Trophoblast cell (in vitro differentiated cells and primary cell): ENCODE data around the gene SEMA4G.

Experiments
- DNase-seq, 2 donors: peaks; one replicate each; pipeline ENCODE4 v3.0.0-alpha.2; 2016
- H2AFZ ChIP-seq: 2 replicates; pipeline ENCODE4 v1.6.1; 2013; ENCODE audit warnings: low read length, moderate library complexity, mild to moderate bottlenecking; ENCODE audit not compliant: insufficient read depth, poor library complexity
- H2AK5ac ChIP-seq: 2 replicates; pipeline ENCODE4 v1.6.1; 2013; ENCODE audit warnings: mild to moderate bottlenecking, low read length
- H2BK120ac ChIP-seq: 2 replicates; pipeline ENCODE4 v1.6.1; 2013; ENCODE audit warnings: low read length, mild to moderate bottlenecking, moderate library complexity; ENCODE audit not compliant: insufficient read depth, poor library complexity
- H2BK12ac ChIP-seq: 2 replicates; pipeline ENCODE4 v1.6.1; 2013; ENCODE audit warnings: mild to moderate bottlenecking, low read length, moderate library complexity
- H2BK5ac ChIP-seq: 2 replicates; pipeline ENCODE4 v1.6.1; 2013; ENCODE audit warnings: low read length, low read depth, moderate library complexity, mild to moderate bottlenecking; ENCODE audit not compliant: poor library complexity
- H3K14ac ChIP-seq: 2 replicates; pipeline ENCODE4 v1.6.1; 2013; ENCODE audit warnings: mild to moderate bottlenecking, low read length
- H3K18ac ChIP-seq: 2 replicates; pipeline ENCODE4 v1.6.1; 2013; ENCODE audit warnings: mild to moderate bottlenecking, low read length
- H3K23ac ChIP-seq: 2 replicates; pipeline ENCODE4 v1.6.1; 2013; ENCODE audit warnings: low read length
- H3K27ac ChIP-seq: 2 replicates; pipeline ENCODE4 v1.5.1; 2013; ENCODE audit warnings: low read depth, mild to moderate bottlenecking, inconsistent platforms, low read length, moderate library complexity
- H3K27me3 ChIP-seq: 2 replicates; pipeline ENCODE4 v1.6.1; 2013; ENCODE audit warnings: inconsistent platforms, mild to moderate bottlenecking, low read length, moderate library complexity; ENCODE audit not compliant: insufficient read depth
- H3K36me3 ChIP-seq, 2 experiments: 1 replicate in 1 of 2; 2 replicates in 1 of 2; pipeline ENCODE4 v1.6.1; 2013; ENCODE audit warnings: low read length in 2 of 2, mild to moderate bottlenecking in 2 of 2, moderate library complexity in 1 of 2; ENCODE audit not compliant: insufficient read depth in 2 of 2, control insufficient read depth in 1 of 2
- H3K4ac ChIP-seq: 2 replicates; pipeline ENCODE4 v1.6.1; 2013; ENCODE audit warnings: low read depth, mild to moderate bottlenecking, low read length, moderate library complexity
- H3K4me1 ChIP-seq, 2 experiments: 1 replicate in 1 of 2; 2 replicates in 1 of 2; pipeline ENCODE4 v1.6.1; 2013; ENCODE audit warnings: low read length in 2 of 2, mild to moderate bottlenecking in 2 of 2, moderate library complexity in 1 of 2; ENCODE audit not compliant: insufficient read depth in 2 of 2, control insufficient read depth in 1 of 2
- H3K4me2 ChIP-seq: 2 replicates; pipeline ENCODE4 v1.6.1; 2013; ENCODE audit warnings: inconsistent platforms, mild to moderate bottlenecking, low read length, moderate library complexity
- H3K4me3 ChIP-seq: 2 replicates; pipeline ENCODE4 v1.5.1; 2013; ENCODE audit warnings: mild to moderate bottlenecking, low read depth, low read length, inconsistent platforms
- H3K79me1 ChIP-seq: one replicate; pipeline ENCODE4 v1.6.1; 2013; ENCODE audit warnings: low read length
- H3K79me2 ChIP-seq: 2 replicates; pipeline ENCODE4 v1.6.1; 2013; ENCODE audit warnings: low read length, mild to moderate bottlenecking; ENCODE audit not compliant: control insufficient read depth, insufficient read depth, poor library complexity
- H3K9ac ChIP-seq: 2 replicates; pipeline ENCODE4 v1.6.1; 2013; ENCODE audit warnings: mild to moderate bottlenecking, low read length
- H3K9me3 ChIP-seq: 2 replicates; pipeline ENCODE4 v1.6.1; 2013; ENCODE audit warnings: low read depth, mild to moderate bottlenecking, control low read depth, inconsistent platforms, low read length; ENCODE audit not compliant: insufficient read depth
- H4K12ac ChIP-seq: 2 replicates; pipeline ENCODE4 v1.6.1; 2013; ENCODE audit warnings: low read depth, mild to moderate bottlenecking, low read length, moderate library complexity
- H4K8ac ChIP-seq: 2 replicates; pipeline ENCODE4 v1.6.1; 2013; ENCODE audit warnings: low read depth, mild to moderate bottlenecking, low read length, moderate library complexity
- H4K91ac ChIP-seq: one replicate; pipeline ENCODE4 v1.6.1; 2013; ENCODE audit warnings: low read depth, mild to moderate bottlenecking, low read length, moderate library complexity
- WGBS: extraction: QIAGEN DNeasy Blood & Tissue Kit; methylation state at CpG from one replicate; pipeline ENCODE4 v1.1.7; 2013; ENCODE audit warnings: missing lambda C conversion rate; ENCODE audit not compliant: insufficient read length, insufficient coverage; ENCODE audit errors: extremely low coverage; 5-methylcytosine and 5-hydroxymethylcytosine counted together

SEMA4G gene

GRCh38 chr10:100982916-100983830, 13.9 kb downstream of the SEMA4G start:
- Histone ChIP-seq H2AK5ac (no peak overlapping the region), H4K12ac (no peak overlapping the region), H4K8ac (no peak overlapping the region), H2BK12ac (no peak overlapping the region), H3K36me3 (peaks cover 30 to 41% of the 10 kb centered on the region in 2 experiments), H3K27ac (no peak overlapping the region), H2BK120ac (no peak overlapping the region), H4K91ac (no peak overlapping the region), H3K14ac (no peak overlapping the region), H3K4ac (no peak overlapping the region), H3K79me2 (peaks cover 6% of the 10 kb centered on the region), H3K27me3 (no peaks in the 10 kb centered on the region), H3K4me2 (no peak overlapping the region), H3K9ac (no peak overlapping the region), H3K4me1 (peaks cover 9% of the 10 kb centered on the region in 2 experiments), H3K79me1 (peaks cover 5% of the 10 kb centered on the region), H2AFZ (no peak overlapping the region), H3K4me3 (no peak overlapping the region), H2BK5ac (no peak overlapping the region), H3K23ac (no peak overlapping the region), H3K9me3 (no peaks in the 10 kb centered on the region), H3K18ac (no peak overlapping the region)
- no peak for DNase-seq
- no CpG with 5 or more reads among the region's 24 CpGs for WGBS

- no peak overlapping the region for H3K14ac ChIP-seq
- H3K23ac ChIP-seq: no peak overlapping the region
- H3K79me2 ChIP-seq: peaks cover 6% of the 10 kb centered on the region
- H4K91ac ChIP-seq: no peak overlapping the region
- no peak overlapping the region for H3K27ac ChIP-seq
- no CpG with 5 or more reads among the region's 13 CpGs for WGBS
- H3K4me2 ChIP-seq: no peak overlapping the region
- no peak overlapping the region for H2AFZ ChIP-seq
- peaks cover 28 to 40% of the 10 kb centered on the region in 2 experiments for H3K36me3 ChIP-seq
- no peak for DNase-seq
- no peaks in the 10 kb centered on the region for H3K9me3 ChIP-seq
- no peak overlapping the region for H2BK120ac ChIP-seq
- H3K9ac ChIP-seq: no peak overlapping the region
- no peak overlapping the region for H3K4ac ChIP-seq
- no peaks in the 10 kb centered on the region for H3K27me3 ChIP-seq
- H3K18ac ChIP-seq: no peak overlapping the region
- no peak overlapping the region for H4K8ac ChIP-seq
- H3K79me1 ChIP-seq: peaks cover 5% of the 10 kb centered on the region
- H2AK5ac ChIP-seq: no peak overlapping the region
- no peak overlapping the region for H4K12ac ChIP-seq
- H3K4me3 ChIP-seq: no peak overlapping the region
- H3K4me1 ChIP-seq: peaks cover 9 to 10% of the 10 kb centered on the region in 2 experiments
- H2BK12ac ChIP-seq: no peak overlapping the region
- no peak overlapping the region for H2BK5ac ChIP-seq
Measured at GRCh38 chr10:100983868-100984671, 14.8 kb downstream of the SEMA4G start.

DNA sequence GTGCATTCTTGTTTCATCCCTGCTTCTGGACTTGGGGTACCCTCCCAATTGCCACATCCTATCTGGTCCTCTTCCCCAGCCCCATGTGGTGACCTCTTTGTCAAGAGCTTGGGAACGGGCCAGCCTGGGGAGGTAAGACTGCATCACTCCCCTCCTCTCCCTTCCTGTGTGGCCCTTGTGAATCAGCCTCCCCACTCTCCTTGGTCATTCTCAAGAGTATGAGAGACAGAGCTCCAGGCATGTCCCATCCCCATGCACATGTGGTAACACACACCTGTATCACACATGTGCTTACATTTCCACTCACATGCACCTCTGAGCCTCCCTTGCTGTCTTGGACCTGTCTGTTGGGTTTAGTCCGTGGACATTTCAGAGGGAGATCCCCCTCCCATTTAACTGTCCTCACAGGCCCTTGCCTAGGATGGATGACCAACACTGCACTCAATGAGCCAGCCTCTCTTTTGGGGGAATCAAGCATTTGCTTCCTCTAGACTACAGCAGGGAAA, 15.4 kb downstream of the SEMA4G start:
- Histone ChIP-seq H4K91ac (no peak overlapping the region), H3K4me3 (no peak overlapping the region), H3K27me3 (no peaks in the 10 kb centered on the region), H3K4me2 (no peak overlapping the region), H4K8ac (no peak overlapping the region), H3K4me1 (peaks cover 9 to 10% of the 10 kb centered on the region in 2 experiments), H4K12ac (no peak overlapping the region), H2AK5ac (no peak overlapping the region), H3K79me2 (peaks cover 6% of the 10 kb centered on the region), H3K14ac (no peak overlapping the region), H2AFZ (no peak overlapping the region), H3K18ac (no peak overlapping the region), H3K9me3 (no peaks in the 10 kb centered on the region), H2BK12ac (no peak overlapping the region), H2BK120ac (no peak overlapping the region), H3K36me3 (peaks cover 29 to 44% of the 10 kb centered on the region in 2 experiments), H2BK5ac (no peak overlapping the region), H3K9ac (no peak overlapping the region), H3K4ac (no peak overlapping the region), H3K23ac (no peak overlapping the region), H3K79me1 (peaks cover 5% of the 10 kb centered on the region), H3K27ac (no peak overlapping the region)
- DNase-seq: no peak
- WGBS: no CpG with 5 or more reads among the region's 2 CpGs

GRCh38 chr10:100985336-100985735, 16.0 kb downstream of the SEMA4G start:
- no peak overlapping the region for H4K91ac ChIP-seq

More at GRCh38 chr10:100985336-100985735, 16.0 kb downstream of the SEMA4G start:
- no peak overlapping the region for H3K23ac ChIP-seq
- H2BK12ac ChIP-seq: no peak overlapping the region
- H3K4me3 ChIP-seq: no peak overlapping the region
- no peak overlapping the region for H2BK120ac ChIP-seq
- H3K9me3 ChIP-seq: no peaks in the 10 kb centered on the region
- no peak overlapping the region for H3K4me2 ChIP-seq
- H2BK5ac ChIP-seq: no peak overlapping the region
- H2AK5ac ChIP-seq: no peak overlapping the region
- H4K8ac ChIP-seq: no peak overlapping the region
- WGBS: no CpG with 5 or more reads among the region's 5 CpGs
- H3K27me3 ChIP-seq: no peaks in the 10 kb centered on the region
- no peak overlapping the region for H3K14ac ChIP-seq
- no peak for DNase-seq
- no peak overlapping the region for H3K18ac ChIP-seq
- H3K36me3 ChIP-seq: peaks cover 24 to 41% of the 10 kb centered on the region in 2 experiments
- no peak overlapping the region for H3K27ac ChIP-seq
- H3K9ac ChIP-seq: no peak overlapping the region
- H3K79me2 ChIP-seq: peaks cover 6% of the 10 kb centered on the region
- no peak overlapping the region for H4K12ac ChIP-seq
- H2AFZ ChIP-seq: no peak overlapping the region
- no peak overlapping the region for H3K4ac ChIP-seq
- H3K79me1 ChIP-seq: peaks cover 5% of the 10 kb centered on the region
- peaks cover 9 to 10% of the 10 kb centered on the region in 2 experiments for H3K4me1 ChIP-seq
